Activated CD4-positive, alpha-beta T cell treated with anti-CD3 and anti-CD28 coated beads, Interleukin-2, amount 10 ng/mL, durations not matched to agents 7 days and 5 days (primary cell): ENCODE measurements around the gene C21orf58. TPM values are rescaled to one million over a fixed set of nuclear protein-coding genes. Genes with fewer than 3 reads are reported as not detected.

ENCODE experiments used
- CTCF ChIA-PET: fragments of 350-600 bp; sonication (Branson Sonifier 250); formaldehyde crosslinking; loops from one replicate; lab custom pipeline; 2021; ENCODE audit warnings: antibody characterized with exemption; lab: Charles Lee
- POLR2A ChIA-PET: fragments of 350-600 bp; sonication (Branson Sonifier 250); formaldehyde crosslinking; loops from one replicate; lab custom pipeline; 2021; ENCODE audit warnings: antibody characterized with exemption; lab: Charles Lee
- DNase-seq: peaks from one replicate; pipeline ENCODE4 v3.0.0-alpha.2; 2020
- H3K27ac Mint-ChIP-seq: one replicate; pipeline ENCODE4 v1.8.0; 2021; ENCODE audit warnings: mild to moderate bottlenecking, moderate library complexity, mixed read lengths
- H3K27me3 Mint-ChIP-seq: one replicate; pipeline ENCODE4 v1.8.0; 2021; ENCODE audit warnings: mixed read lengths
- H3K36me3 Mint-ChIP-seq: one replicate; pipeline ENCODE4 v1.8.0; 2021; ENCODE audit warnings: low read depth, mixed read lengths
- H3K4me1 Mint-ChIP-seq: one replicate; pipeline ENCODE4 v1.8.0; 2021; ENCODE audit warnings: mixed read lengths
- H3K4me3 Mint-ChIP-seq: one replicate; pipeline ENCODE4 v1.8.0; 2021; ENCODE audit warnings: mild to moderate bottlenecking, moderate library complexity, mixed read lengths
- H3K9me3 Mint-ChIP-seq: one replicate; pipeline ENCODE4 v1.8.0; 2021; ENCODE audit warnings: mixed read lengths
- total RNA-seq, 2 experiments: library from RNA; stranded (reverse); gene quantifications; one replicate each; pipeline ENCODE4 v1.2.3, GENCODE V29; 2021

The C21orf58 gene
- total RNA-seq, 2 experiments from 2014 or later: 67.5 to 68.3 TPM

- POLR2A ChIA-PET: no interaction called here
- no peak overlapping the region for H3K4me3 Mint-ChIP-seq
- no peak overlapping the region for H3K27ac Mint-ChIP-seq
- CTCF ChIA-PET: interaction anchor here (0.6 kb wide), 1 partner anchor 13 kb away, joined by 4 read pairs; no protein-coding TSS in a partner anchor
- H3K9me3 Mint-ChIP-seq: no peaks in the 10 kb centered on the region
- H3K27me3 Mint-ChIP-seq: no peaks in the 10 kb centered on the region
- no peaks in the 10 kb centered on the region for H3K4me1 Mint-ChIP-seq
- no peak for DNase-seq
- peaks cover 35% of the 10 kb centered on the region for H3K36me3 Mint-ChIP-seq
These were observed 27.3 kb upstream of the C21orf58 start for GRCh38 chr21:46350981-46351380.

- no peak overlapping the region for H3K27ac Mint-ChIP-seq
- POLR2A ChIA-PET: no interaction called here
- CTCF ChIA-PET: no interaction called here
- H3K36me3 Mint-ChIP-seq: peaks cover 37% of the 10 kb centered on the region
- no peaks in the 10 kb centered on the region for H3K4me1 Mint-ChIP-seq
- H3K9me3 Mint-ChIP-seq: no peaks in the 10 kb centered on the region
- no peak for DNase-seq
- H3K4me3 Mint-ChIP-seq: no peak overlapping the region
- no peaks in the 10 kb centered on the region for H3K27me3 Mint-ChIP-seq
These were observed 26.9 kb upstream of the C21orf58 start for GRCh38 chr21:46350571-46350970.

- Mint-ChIP-seq H3K27me3 (no peaks in the 10 kb centered on the region), H3K9me3 (no peaks in the 10 kb centered on the region), H3K36me3 (peaks cover 40% of the 10 kb centered on the region), H3K27ac (no peak overlapping the region), H3K4me3 (no peak overlapping the region), H3K4me1 (no peaks in the 10 kb centered on the region)
- DNase-seq: no peak
- POLR2A ChIA-PET: no interaction called here
- CTCF ChIA-PET: no interaction called here
These were observed 25.6 kb upstream of the C21orf58 start for GRCh38 chr21:46349134-46349760.

DNA sequence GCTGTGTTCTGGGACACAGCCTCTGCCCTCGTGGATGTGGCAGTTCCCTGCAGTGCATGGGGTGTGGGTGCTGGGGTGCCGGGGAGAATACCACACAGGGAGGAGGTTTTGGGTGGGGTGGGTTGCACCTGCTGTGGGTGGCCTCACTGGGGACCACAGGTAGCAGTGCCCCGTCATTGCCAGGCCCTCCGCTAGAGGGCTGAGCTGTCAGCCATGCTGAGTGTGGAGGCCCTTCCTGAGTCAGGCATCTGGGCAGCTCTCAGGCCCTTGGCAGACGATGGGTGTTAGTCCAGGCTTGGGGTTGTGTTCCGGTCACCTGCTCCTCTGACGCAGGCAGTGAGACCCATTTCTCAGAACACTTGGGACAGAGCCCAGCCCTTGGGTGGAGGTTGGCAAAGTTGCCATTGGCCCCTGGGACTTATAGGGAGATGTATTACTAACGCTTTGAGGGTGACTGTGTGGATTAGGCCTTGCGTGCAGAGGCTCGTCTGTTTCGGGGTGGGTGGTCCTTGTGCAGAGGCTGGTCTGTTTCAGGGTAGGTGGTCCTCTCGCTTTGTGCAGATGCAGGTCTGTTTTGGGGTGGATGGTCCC lies 24.2 kb upstream of the C21orf58 start:
- ChIA-PET CTCF (no interaction called here), POLR2A (no interaction called here)
- no peak for DNase-seq
- no peak overlapping the region for H3K27ac Mint-ChIP-seq
- H3K27me3 Mint-ChIP-seq: no peaks in the 10 kb centered on the region
- H3K4me1 Mint-ChIP-seq: no peaks in the 10 kb centered on the region
- H3K9me3 Mint-ChIP-seq: no peaks in the 10 kb centered on the region
- H3K36me3 Mint-ChIP-seq: peaks cover 31% of the 10 kb centered on the region
- no peak overlapping the region for H3K4me3 Mint-ChIP-seq

- peaks cover 36% of the 10 kb centered on the region for H3K36me3 Mint-ChIP-seq
- H3K9me3 Mint-ChIP-seq: no peaks in the 10 kb centered on the region
- no peak overlapping the region for H3K27ac Mint-ChIP-seq
- no peak for DNase-seq
- no peak overlapping the region for H3K4me3 Mint-ChIP-seq
- no peaks in the 10 kb centered on the region for H3K27me3 Mint-ChIP-seq
- POLR2A ChIA-PET: interaction anchor here (0.7 kb wide), 1 partner anchor 26 kb away, joined by 5 read pairs; no protein-coding TSS in a partner anchor
- CTCF ChIA-PET: no interaction called here
- no peaks in the 10 kb centered on the region for H3K4me1 Mint-ChIP-seq
These were observed 23.5 kb upstream of the C21orf58 start for GRCh38 chr21:46347203-46347550.

DNA sequence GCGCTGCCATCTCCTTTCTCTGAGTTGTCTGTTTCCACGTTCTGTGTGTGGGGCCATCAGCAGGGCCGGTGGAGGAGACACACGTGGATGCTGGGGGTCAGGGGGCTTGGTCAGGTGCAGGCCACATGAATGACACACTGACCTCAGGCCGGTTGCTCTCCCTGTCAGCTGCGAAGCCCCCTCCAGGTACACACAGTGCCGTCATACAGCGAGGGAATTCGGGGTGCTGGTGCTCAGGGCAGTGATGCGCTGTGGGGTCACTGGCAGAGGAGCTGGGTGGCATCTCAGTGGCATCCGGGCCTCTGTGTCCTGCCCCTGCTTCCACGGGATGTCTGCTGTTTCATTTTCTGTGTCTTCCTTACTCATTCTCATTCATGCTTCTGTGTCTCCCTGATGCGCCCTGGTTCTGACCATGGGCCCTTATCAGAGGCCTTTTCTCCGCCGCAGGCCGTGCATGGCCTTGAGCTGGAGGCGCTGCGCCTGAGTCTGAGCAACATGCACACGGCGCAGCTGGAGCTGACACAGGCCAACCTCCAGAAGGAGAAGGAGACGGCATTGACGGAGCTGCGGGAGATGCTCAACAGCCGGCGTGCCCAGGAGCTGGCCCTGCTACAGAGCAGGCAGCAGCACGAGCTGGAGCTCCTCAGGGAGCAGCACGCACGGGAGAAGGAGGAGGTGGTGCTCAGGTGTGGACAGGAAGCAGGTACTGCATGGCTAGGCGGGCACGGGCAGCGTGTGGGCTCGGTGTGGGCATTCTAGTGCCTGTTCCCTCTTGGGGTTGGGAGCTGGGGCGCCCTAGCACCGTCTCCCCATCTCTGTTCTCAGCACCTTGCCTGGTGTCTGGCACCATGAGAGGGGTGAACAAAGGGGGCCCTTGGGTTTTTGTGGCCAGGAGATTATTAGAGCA lies 22.9 kb upstream of the C21orf58 start:
- no peak overlapping the region for H3K27ac Mint-ChIP-seq
- no peaks in the 10 kb centered on the region for H3K27me3 Mint-ChIP-seq
- POLR2A ChIA-PET: interaction anchor here (0.7 kb wide), 1 partner anchor 25 kb away, joined by 5 read pairs; no protein-coding TSS in a partner anchor
- CTCF ChIA-PET: no interaction called here
- no peaks in the 10 kb centered on the region for H3K4me1 Mint-ChIP-seq
- no peak overlapping the region for H3K4me3 Mint-ChIP-seq
- no peaks in the 10 kb centered on the region for H3K9me3 Mint-ChIP-seq
- no peak for DNase-seq
- peaks cover 37% of the 10 kb centered on the region for H3K36me3 Mint-ChIP-seq

GRCh38 chr21:46345861-46346260 lies 22.2 kb upstream of the C21orf58 start:
- H3K36me3 Mint-ChIP-seq: peaks cover 36% of the 10 kb centered on the region
- CTCF ChIA-PET: no interaction called here
- peaks cover 2% of the 10 kb centered on the region for H3K4me1 Mint-ChIP-seq

GRCh38 chr21:46344219-46344915 lies 20.7 kb upstream of the C21orf58 start:
- POLR2A ChIA-PET: no interaction called here
- peaks cover 2% of the 10 kb centered on the region for H3K4me1 Mint-ChIP-seq
- no peaks in the 10 kb centered on the region for H3K9me3 Mint-ChIP-seq
- no peak for DNase-seq
- no peaks in the 10 kb centered on the region for H3K27me3 Mint-ChIP-seq
- no peak overlapping the region for H3K4me3 Mint-ChIP-seq
- no peak overlapping the region for H3K27ac Mint-ChIP-seq
- CTCF ChIA-PET: interaction anchor here (0.9 kb wide), 1 partner anchor 14 kb away, joined by 3 read pairs; no protein-coding TSS in a partner anchor
- H3K36me3 Mint-ChIP-seq: peaks cover 42% of the 10 kb centered on the region

More at GRCh38 chr21:46345861-46346260, 22.2 kb upstream of the C21orf58 start:
- no peak overlapping the region for H3K4me3 Mint-ChIP-seq
- POLR2A ChIA-PET: no interaction called here
- H3K27me3 Mint-ChIP-seq: no peaks in the 10 kb centered on the region
- H3K9me3 Mint-ChIP-seq: no peaks in the 10 kb centered on the region
- no peak for DNase-seq
- no peak overlapping the region for H3K27ac Mint-ChIP-seq

DNA sequence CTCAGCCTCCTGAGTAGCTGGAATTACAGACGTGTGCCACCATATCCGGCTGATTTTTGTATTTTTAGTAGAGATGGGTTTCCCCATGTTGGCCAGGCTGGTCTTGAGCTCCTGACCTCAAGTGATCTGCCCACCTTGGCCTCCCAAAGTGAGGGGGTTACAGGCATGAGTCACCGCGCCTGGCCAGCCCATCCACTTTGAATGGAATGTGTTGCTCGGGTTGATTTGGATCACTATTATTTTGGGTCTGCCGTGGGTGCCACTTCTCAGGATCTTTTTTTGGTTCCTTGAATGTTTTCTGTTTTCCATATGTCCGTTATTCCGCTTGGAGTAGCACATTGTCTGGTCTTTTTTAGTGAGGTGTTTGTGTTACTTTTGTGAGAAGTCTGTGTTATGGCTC lies 17.3 kb upstream of the C21orf58 start:
- CTCF ChIA-PET: no interaction called here
- Mint-ChIP-seq H3K4me3 (no peak overlapping the region), H3K36me3 (peaks cover 54% of the 10 kb centered on the region), H3K4me1 (peaks cover 2% of the 10 kb centered on the region), H3K9me3 (no peaks in the 10 kb centered on the region), H3K27ac (no peak overlapping the region), H3K27me3 (no peaks in the 10 kb centered on the region)
- no peak for DNase-seq
- POLR2A ChIA-PET: no interaction called here

DNA sequence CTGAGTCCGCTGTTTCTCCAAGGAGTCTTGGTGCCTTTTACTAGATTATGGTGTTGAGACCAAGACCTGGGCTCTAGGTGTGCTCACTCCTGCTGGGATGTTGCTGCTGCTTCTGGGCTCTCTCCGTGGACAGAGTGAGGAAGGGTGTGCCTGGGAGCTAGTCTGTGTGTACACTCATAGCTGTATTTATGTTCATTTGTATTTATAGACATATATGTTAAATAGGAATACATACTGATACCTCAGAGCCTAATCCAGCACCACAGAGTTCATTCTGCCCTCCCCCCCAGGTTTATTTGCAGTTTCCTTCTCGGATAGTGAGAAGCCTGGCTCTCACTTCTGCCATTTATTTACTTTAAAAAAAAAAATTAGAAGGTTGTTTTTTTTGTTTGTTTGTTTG lies 12.9 kb upstream of the C21orf58 start:
- Mint-ChIP-seq H3K27ac (no peak overlapping the region), H3K36me3 (peaks cover 53% of the 10 kb centered on the region)
- CTCF ChIA-PET: interaction anchor here (1.2 kb wide), 1 partner anchor 11 kb away, joined by 5 read pairs; a partner anchor contains a TSS

GRCh38 chr21:46334351-46335140 lies 10.9 kb upstream of the C21orf58 start:
- Mint-ChIP-seq H3K4me1 (peaks cover 2% of the 10 kb centered on the region), H3K27ac (no peak overlapping the region), H3K9me3 (no peaks in the 10 kb centered on the region), H3K27me3 (no peaks in the 10 kb centered on the region), H3K4me3 (no peak overlapping the region), H3K36me3 (peaks cover 46% of the 10 kb centered on the region)
- CTCF ChIA-PET: interaction anchor here (0.6 to 1.0 kb wide), 3 partner anchors 9 to 60 kb away, joined by 3 read pairs; a partner anchor contains a TSS
- POLR2A ChIA-PET: interaction anchor here (0.7 kb wide), 1 partner anchor 198 kb away, joined by 3 read pairs; no protein-coding TSS in a partner anchor
- DNase-seq: no peak

More for the DNA sequence above, 12.9 kb upstream of the C21orf58 start:
- H3K9me3 Mint-ChIP-seq: no peaks in the 10 kb centered on the region
- no peaks in the 10 kb centered on the region for H3K27me3 Mint-ChIP-seq
- no peak for DNase-seq
- no peak overlapping the region for H3K4me3 Mint-ChIP-seq
- POLR2A ChIA-PET: no interaction called here
- peaks cover 2% of the 10 kb centered on the region for H3K4me1 Mint-ChIP-seq

DNA sequence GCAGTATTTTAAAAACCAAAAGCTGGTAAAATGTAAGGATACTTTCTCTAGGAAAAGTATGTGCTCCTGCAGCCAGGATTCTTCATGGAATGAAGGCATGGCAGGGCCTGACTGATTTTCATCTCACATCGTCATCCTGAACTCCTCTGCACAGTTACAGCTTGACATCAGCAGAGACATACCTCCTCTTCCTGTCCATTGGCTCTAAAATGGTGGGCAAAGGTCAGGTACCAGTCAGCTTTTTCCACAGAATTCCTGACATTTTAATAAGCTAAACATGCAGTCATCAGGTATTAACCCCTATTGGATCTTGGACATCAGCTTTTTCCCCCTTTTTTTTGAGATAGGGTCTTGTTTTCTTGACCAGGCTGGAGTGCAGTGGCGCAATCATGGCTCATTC lies 6.1 kb upstream of the C21orf58 start:
- H3K27me3 Mint-ChIP-seq: no peaks in the 10 kb centered on the region
- CTCF ChIA-PET: no interaction called here
- H3K4me3 Mint-ChIP-seq: no peak overlapping the region
- no peak for DNase-seq
- H3K9me3 Mint-ChIP-seq: no peaks in the 10 kb centered on the region
- POLR2A ChIA-PET: no interaction called here
- H3K4me1 Mint-ChIP-seq: peaks cover 20% of the 10 kb centered on the region
- H3K36me3 Mint-ChIP-seq: peaks cover 37% of the 10 kb centered on the region
- no peak overlapping the region for H3K27ac Mint-ChIP-seq
